Mucosa of descending colon (tissue), 3 donors: ENCODE results near the gene ENHO. TPM values are rescaled to one million over a fixed set of nuclear protein-coding genes. Genes with fewer than 3 reads are reported as not detected.

Experiments used
- ATAC-seq: fragments of 200-7000 bp; cut with Tn5 transposase; one replicate; pipeline ENCODE4 v1.9.1; 2020; ENCODE audit warnings: mild to moderate bottlenecking, moderate library complexity
- DNase-seq, 3 donors: peaks; one replicate each; pipeline ENCODE4 v3.0.0-alpha.2; 2020
- H3K36me3 ChIP-seq: fragments of 200-600 bp; one replicate; pipeline ENCODE4 v1.8.0; 2021; ENCODE audit warnings: low read depth, mild to moderate bottlenecking
- H3K4me1 ChIP-seq: fragments of 200-600 bp; one replicate; pipeline ENCODE4 v1.8.0; 2021; ENCODE audit warnings: low read depth, mild to moderate bottlenecking
- H3K4me3 ChIP-seq: fragments of 200-600 bp; one replicate; pipeline ENCODE4 v1.8.0; 2021; ENCODE audit warnings: mild to moderate bottlenecking
- H3K9me3 ChIP-seq: fragments of 200-600 bp; one replicate; pipeline ENCODE4 v1.8.0; 2021; ENCODE audit warnings: mild to moderate bottlenecking
- intact Hi-C, 2 donors: fragments of 100-400 bp; cut with DNase I in 1 of 2; cut with micrococcal nuclease in 1 of 2; formaldehyde crosslinking; loops; one replicate each; pipeline versions ENCODE4 v1.11.0 to v1.11.1; 2022; cut with DNase I, micrococcal nuclease
- total RNA-seq, 3 donors: library from RNA; stranded (reverse); fragmentation: NEBNext Ultra II Directional in 2 of 3; extraction: Animal tissue kit (Norgen Biotek cat#: 25700) in 2 of 3; gene quantifications; one replicate each; pipeline versions ENCODE4 v1.2.1 to v1.2.4, GENCODE V29; 2021 to 2023
- TF ChIP-seq, protein P1 (sequence below): fragments of 200-600 bp; IDR thresholded peaks from one replicate; pipeline ENCODE4 v1.8.0; 2022; ENCODE audit warnings: antibody characterized with exemption, mild to moderate bottlenecking
- donor health status: DM: no; HTN: no; CAD: no; lungs with moderate emphysema.
- donor health status: DM: no; HTN: no; CAD: no.
- donor health status: DM: no; HTN: yes; CAD: no.

The ENHO gene
- total RNA-seq, 3 donors from 2014 or later: 1.4 to 2.0 (median 1.5) TPM

DNA sequence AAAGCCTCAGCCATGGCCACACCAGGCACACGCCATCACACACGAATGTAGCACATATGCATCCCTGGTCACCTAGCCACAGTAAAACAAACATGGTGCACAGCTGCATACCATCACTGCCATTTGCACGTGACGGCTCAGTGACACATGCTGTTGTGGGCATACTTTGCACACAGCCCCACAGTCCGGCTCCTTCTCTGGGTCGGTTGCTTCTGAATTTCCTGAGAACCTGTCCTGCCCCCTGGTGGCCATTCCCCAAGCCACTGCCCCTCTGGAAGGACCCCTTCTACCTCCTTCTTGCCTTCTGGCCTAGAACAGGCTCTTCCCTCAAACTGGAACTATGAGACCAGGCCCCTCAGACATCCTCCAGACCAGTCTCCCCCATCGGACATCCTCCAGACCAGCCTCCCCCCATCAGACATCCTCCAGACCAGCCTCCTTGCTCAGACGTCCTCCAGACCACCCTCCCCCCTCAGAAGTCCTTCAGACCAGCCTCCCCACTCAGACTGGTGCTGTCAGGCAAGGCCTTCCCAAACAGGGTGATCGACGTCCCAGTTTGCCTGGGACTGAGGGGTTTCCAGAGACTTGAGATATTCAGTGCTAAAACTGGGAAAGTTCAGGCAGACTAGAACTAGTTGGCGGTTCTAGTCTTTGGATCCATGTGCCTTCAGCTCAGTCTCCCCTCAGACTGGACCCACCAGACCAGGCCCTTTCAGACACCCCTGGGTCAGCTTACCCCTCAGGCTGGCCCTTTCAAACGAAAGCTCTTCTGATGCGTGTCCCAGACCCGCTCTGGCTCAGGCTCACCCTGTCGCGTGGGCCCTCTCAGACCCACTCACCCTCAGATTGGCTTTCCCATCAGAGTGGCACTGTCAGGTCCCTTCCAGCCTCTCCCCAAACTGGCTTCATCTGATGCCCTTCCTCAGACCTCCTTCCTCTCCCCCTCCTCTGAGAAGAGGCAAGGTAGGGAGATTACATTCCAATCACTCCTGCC lies 24.3 kb upstream of the ENHO start:
- DNase-seq: peak in 2 of 3 donors; percentile 66 to 80
- Histone ChIP-seq H3K9me3 (no peaks in the 10 kb centered on the region), H3K4me1 (no peaks in the 10 kb centered on the region), H3K36me3 (no peaks in the 10 kb centered on the region), H3K4me3 (no peak overlapping the region)
- TF ChIP-seq, protein P1, sequence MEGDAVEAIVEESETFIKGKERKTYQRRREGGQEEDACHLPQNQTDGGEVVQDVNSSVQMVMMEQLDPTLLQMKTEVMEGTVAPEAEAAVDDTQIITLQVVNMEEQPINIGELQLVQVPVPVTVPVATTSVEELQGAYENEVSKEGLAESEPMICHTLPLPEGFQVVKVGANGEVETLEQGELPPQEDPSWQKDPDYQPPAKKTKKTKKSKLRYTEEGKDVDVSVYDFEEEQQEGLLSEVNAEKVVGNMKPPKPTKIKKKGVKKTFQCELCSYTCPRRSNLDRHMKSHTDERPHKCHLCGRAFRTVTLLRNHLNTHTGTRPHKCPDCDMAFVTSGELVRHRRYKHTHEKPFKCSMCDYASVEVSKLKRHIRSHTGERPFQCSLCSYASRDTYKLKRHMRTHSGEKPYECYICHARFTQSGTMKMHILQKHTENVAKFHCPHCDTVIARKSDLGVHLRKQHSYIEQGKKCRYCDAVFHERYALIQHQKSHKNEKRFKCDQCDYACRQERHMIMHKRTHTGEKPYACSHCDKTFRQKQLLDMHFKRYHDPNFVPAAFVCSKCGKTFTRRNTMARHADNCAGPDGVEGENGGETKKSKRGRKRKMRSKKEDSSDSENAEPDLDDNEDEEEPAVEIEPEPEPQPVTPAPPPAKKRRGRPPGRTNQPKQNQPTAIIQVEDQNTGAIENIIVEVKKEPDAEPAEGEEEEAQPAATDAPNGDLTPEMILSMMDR: peak; percentile 40
- intact Hi-C loops: loop anchor here (5.0 to 10.0 kb wide), 2 partner anchors 45 to 48 kb away; no protein-coding TSS in a partner anchor
- peak; percentile 69 for ATAC-seq

DNA sequence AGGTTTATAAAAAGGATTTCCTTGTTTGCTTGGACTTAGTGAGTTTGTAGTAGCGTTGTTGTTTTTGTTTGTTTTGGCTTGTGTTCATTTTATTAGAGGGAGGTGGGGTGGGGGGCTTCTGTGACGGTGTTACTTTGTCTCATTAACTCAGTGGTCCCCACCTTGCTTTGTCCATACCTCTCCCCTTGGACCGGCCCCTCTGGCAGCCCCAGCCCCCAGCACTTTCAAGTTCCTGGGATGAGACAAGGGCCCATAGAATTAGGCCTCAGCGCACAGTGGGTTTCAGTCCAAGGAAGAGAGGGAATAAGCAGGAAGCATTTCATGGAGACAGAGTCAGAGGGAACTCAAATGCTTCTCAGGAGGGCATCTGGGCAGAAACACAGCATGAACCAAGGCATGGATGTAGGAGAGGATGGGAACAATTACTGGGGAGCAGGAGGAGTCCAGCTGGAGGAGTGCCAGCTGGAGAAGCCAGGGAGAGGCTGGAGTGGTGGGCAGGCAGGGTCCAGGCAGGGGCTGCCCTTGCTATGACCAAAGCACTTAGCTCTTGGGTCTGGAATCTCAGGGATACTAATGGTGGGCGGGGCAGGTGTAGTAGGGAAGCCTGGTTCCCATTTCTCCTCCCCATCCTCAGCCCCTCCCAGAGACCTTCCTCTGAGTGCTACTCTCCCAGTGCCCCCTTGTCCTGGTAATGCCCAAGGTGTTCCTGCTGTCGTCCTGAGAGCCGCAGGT lies 23.5 kb upstream of the ENHO start:
- intact Hi-C loops: loop anchor here (5.0 to 10.0 kb wide), 2 partner anchors 46 to 49 kb away; no protein-coding TSS in a partner anchor
- TF ChIP-seq, protein P1: no peak
- Histone ChIP-seq H3K36me3 (no peaks in the 10 kb centered on the region), H3K4me1 (no peaks in the 10 kb centered on the region), H3K9me3 (no peaks in the 10 kb centered on the region), H3K4me3 (no peak overlapping the region)
- DNase-seq (no peak), ATAC-seq (no peak)

DNA sequence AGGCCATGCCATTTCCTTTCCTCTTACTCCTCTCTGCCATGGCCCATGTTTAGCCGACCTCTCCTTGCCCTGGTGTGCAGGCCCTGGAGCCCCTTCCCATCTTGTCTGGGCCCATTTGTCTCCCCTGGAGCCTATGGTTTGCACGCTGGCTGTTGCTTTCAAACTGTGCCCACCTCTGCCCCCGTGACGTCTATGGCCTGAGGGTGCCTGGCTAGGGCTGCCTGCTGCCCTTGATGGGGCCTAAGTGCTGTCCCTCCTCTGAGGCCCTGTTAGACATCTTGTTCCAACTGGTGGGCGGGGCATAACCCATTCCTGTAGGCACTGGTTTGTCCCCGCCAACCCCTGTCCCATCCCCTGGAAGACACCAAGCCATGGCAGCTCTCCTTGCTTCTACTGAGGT lies 22.7 kb upstream of the ENHO start:
- Histone ChIP-seq H3K4me1 (no peaks in the 10 kb centered on the region), H3K36me3 (no peaks in the 10 kb centered on the region), H3K4me3 (no peak overlapping the region), H3K9me3 (no peaks in the 10 kb centered on the region)
- TF ChIP-seq, protein P1: no peak
- DNase-seq (no peak), ATAC-seq (no peak)
- intact Hi-C loops: loop anchor here (5.0 to 10.0 kb wide), 2 partner anchors 47 to 49 kb away; no protein-coding TSS in a partner anchor

DNA sequence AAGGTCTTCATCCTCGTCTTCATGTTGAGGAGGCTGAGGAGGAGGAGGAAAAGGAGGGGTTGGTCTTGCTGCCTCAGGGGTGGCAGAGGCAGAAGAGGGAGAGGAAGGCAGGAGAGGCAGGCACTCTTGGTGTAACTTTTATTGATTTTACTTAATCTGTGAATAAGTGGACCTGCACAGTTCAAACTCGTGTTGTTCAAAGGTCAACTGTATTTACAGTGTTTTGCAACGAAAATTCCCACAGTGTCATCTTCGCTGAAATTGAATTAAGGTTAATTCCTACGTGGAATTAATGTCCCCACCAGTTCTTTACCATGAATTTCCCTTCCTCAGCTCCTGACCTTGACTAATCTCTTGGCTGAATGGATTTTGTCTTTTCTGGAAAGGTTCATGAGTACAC lies 21.2 kb upstream of the ENHO start:
- TF ChIP-seq, protein P1: no peak
- DNase-seq (no peak), ATAC-seq (no peak)
- no peaks in the 10 kb centered on the region for H3K36me3 ChIP-seq
- no peak overlapping the region for H3K4me3 ChIP-seq
- intact Hi-C loops: loop anchor here in 1 of 2 donors (10.0 kb wide), 1 partner anchor 51 kb away; no protein-coding TSS in a partner anchor
- no peaks in the 10 kb centered on the region for H3K9me3 ChIP-seq
- H3K4me1 ChIP-seq: no peaks in the 10 kb centered on the region

DNA sequence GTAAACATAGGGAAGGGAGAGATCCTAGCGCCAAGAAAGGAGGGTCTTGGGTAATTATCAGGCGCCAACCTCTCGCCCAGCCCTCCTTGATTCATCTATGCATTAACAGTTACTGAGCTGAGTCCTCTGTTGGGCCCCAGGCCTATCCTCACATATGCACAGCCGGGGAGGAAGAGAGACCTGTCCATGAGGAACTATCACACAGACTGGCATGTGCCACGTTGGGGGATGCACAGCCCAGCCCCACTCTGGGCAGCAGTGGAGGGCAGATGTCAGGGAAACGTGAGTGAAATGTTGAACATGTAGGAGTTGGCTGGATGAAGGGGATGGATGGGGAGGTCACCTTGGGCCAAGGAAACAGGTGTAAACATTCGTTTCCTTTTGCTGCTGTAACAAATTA lies 18.8 kb upstream of the ENHO start:
- Histone ChIP-seq H3K9me3 (no peaks in the 10 kb centered on the region), H3K4me3 (no peak overlapping the region), H3K4me1 (no peaks in the 10 kb centered on the region), H3K36me3 (no peaks in the 10 kb centered on the region)
- TF ChIP-seq, protein P1: no peak
- ATAC-seq (no peak), DNase-seq (no peak)
- intact Hi-C loops: loop anchor here in 1 of 2 donors (10.0 kb wide), 1 partner anchor 53 kb away; no protein-coding TSS in a partner anchor
